ENCODE results near the gene CREB5. TPM values are rescaled to one million over a fixed set of nuclear protein-coding genes. Genes with fewer than 3 reads are reported as not detected.

The CREB5 gene
- total RNA-seq, 1 experiment from 2014 or later: 2.1 TPM

DNA sequence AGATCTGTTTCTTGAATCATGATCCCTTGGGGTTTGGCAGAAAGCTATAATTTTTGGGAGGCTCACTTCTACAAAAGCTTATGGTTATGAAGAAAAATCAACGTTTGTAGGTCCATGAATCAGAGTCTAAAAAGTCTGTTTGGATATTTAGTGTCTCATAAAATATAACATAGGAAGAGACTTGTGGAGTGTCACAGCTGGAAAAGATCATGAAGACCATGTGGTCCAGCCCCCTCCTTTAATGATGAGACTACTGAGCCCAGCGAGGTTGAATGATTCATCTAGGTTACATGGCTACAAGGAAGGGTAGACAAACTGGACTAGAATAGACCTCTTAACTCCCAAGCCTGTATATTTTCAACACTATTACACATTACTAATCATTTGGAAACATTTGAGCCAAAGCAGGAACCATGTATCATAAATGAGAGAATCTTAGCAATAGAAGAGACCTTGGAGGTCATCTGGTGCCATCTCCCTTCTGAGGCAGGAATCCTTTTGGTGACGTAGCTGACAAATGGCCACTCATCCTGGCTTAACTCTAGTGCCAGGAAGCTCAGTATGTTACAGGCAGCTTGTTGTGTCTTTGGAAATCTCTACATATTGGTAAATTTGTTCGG lies 152.5 kb downstream of the CREB5 start:
- peaks cover 16% of the 10 kb centered on the region; the same call in 1 of the 2 replicates for H3K27me3 ChIP-seq (ENCODE audit: insufficient read depth, low read depth)
- no TSS peak for BruUV-seq (replicated peaks)
- intact Hi-C loops (cut with micrococcal nuclease; ENCODE audit: unreplicated experiment): no loop called here
- no peak overlapping the region for H3K4me3 ChIP-seq
- H3K79me2 ChIP-seq (ENCODE audit: low read depth): no peaks in the 10 kb centered on the region
- ChIA-PET POLR2A (ENCODE audit: unreplicated experiment) (no interaction called here), CTCF (no interaction called here)
- H3K36me3 ChIP-seq (ENCODE audit: low read depth): no peaks in the 10 kb centered on the region
- no peak overlapping the region for H3K4me2 ChIP-seq
- DNase-seq: no peak
- no peaks in the 10 kb centered on the region for H3K4me1 ChIP-seq (replicated peaks; ENCODE audit: insufficient read depth)
- H3K9me3 ChIP-seq (ENCODE audit: insufficient read depth, low read depth): no peaks in the 10 kb centered on the region
- H4K20me1 ChIP-seq (ENCODE audit: insufficient read depth): no peaks in the 10 kb centered on the region
- TF ChIP-seq, protein P1, sequence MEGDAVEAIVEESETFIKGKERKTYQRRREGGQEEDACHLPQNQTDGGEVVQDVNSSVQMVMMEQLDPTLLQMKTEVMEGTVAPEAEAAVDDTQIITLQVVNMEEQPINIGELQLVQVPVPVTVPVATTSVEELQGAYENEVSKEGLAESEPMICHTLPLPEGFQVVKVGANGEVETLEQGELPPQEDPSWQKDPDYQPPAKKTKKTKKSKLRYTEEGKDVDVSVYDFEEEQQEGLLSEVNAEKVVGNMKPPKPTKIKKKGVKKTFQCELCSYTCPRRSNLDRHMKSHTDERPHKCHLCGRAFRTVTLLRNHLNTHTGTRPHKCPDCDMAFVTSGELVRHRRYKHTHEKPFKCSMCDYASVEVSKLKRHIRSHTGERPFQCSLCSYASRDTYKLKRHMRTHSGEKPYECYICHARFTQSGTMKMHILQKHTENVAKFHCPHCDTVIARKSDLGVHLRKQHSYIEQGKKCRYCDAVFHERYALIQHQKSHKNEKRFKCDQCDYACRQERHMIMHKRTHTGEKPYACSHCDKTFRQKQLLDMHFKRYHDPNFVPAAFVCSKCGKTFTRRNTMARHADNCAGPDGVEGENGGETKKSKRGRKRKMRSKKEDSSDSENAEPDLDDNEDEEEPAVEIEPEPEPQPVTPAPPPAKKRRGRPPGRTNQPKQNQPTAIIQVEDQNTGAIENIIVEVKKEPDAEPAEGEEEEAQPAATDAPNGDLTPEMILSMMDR (conservative IDR thresholded peaks at IDR 0.05): no peak
- no peak for TF ChIP-seq EZH2 (IDR thresholded peaks at IDR 0.05; ENCODE audit: low read depth)
- H2AFZ ChIP-seq: no peak overlapping the region
- H3K9me2 ChIP-seq (ENCODE audit: insufficient read depth): no peaks in the 10 kb centered on the region
- H3K27ac ChIP-seq: no peak overlapping the region
- H3F3A ChIP-seq (ENCODE audit: insufficient read depth, low read depth): peaks cover 2% of the 10 kb centered on the region; the same call in 1 of the 2 replicates

DNA sequence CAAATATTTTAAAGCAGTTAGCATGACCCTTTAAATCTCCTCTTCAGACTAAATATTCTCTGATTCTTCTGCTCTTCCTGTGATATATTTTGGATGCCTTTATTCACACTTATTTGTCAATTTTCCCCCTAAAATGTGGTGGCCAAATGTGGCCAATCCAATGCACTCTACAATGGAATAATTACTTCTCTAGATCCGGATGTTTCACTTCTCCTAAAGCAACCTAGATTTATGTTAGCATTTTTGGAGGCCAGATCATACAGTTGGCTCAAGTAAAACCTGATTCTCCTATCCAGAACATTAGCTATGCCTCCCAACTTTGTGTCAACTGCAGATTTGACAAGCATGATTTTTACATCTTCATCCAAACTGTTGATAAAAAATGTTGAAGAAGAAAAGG lies 153.7 kb downstream of the CREB5 start:
- Histone ChIP-seq H4K20me1 (ENCODE audit: insufficient read depth) (no peaks in the 10 kb centered on the region), H3K27me3 (ENCODE audit: insufficient read depth, low read depth) (peaks cover 16% of the 10 kb centered on the region; the same call in 1 of the 2 replicates), H3K4me1 (replicated peaks; ENCODE audit: insufficient read depth) (peaks cover 11% of the 10 kb centered on the region), H3K36me3 (ENCODE audit: low read depth) (no peaks in the 10 kb centered on the region), H2AFZ (no peak overlapping the region), H3K9me2 (ENCODE audit: insufficient read depth) (no peaks in the 10 kb centered on the region), H3K4me2 (no peak overlapping the region), H3K9me3 (ENCODE audit: insufficient read depth, low read depth) (no peaks in the 10 kb centered on the region), H3K4me3 (no peak overlapping the region), H3F3A (ENCODE audit: insufficient read depth, low read depth) (peaks cover 3% of the 10 kb centered on the region; the same call in 1 of the 2 replicates), H3K27ac (no peak overlapping the region), H3K79me2 (ENCODE audit: low read depth) (no peaks in the 10 kb centered on the region)
- TF ChIP-seq EZH2 (IDR thresholded peaks at IDR 0.05; ENCODE audit: low read depth): no peak
- TF ChIP-seq, protein P1 (conservative IDR thresholded peaks at IDR 0.05): no peak
- intact Hi-C loops (cut with micrococcal nuclease; ENCODE audit: unreplicated experiment): no loop called here
- no peak for DNase-seq
- ChIA-PET CTCF (no interaction called here), POLR2A (ENCODE audit: unreplicated experiment) (no interaction called here)
- BruUV-seq (replicated peaks): no TSS peak

DNA sequence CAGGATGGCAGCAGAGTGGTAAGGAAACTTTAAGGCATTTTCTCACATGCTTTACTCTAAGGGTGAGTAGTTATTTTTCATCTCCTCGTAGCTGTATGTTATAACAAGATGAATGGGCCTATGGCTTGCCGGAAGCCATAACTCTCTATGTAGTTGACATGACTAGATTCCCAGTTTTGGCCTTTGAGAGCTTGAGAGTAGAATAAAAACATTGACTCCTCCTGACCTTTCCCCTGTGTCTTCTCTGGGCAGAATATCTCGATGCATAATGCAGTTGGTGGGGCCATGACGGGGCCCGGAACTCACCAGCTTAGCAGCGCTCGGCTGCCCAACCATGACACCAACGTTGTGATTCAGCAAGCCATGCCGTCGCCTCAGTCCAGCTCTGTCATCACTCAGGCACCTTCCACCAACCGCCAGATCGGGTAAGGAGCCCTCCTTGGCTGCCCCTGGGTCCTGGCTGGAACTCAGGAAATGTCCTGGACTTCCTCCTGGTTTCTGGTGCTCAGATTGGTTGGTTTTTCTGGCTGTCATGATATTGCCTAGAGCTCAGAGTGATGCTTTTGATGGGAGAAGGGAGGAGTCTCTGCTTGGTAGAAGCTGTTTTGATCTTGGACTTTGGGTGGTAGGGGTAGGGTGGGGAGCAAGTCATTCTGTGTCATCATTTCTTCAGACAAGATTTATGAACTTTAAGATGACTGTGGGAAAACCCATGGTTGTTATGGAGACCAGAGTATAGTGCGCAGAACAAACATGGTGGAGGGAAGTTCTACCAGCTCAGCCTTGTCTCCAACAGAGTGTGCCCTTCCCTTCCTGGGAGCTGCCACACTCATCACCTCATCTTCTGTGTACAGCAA lies 158.0 kb downstream of the CREB5 start:
- peaks cover 31% of the 10 kb centered on the region for H3F3A ChIP-seq (ENCODE audit: insufficient read depth, low read depth)
- BruUV-seq (replicated peaks): no TSS peak
- ChIA-PET CTCF (interaction anchor here (0.5 to 0.6 kb wide), 2 partner anchors 621 to 1721 kb away, joined by 4 to 6 read pairs; no protein-coding TSS in a partner anchor), POLR2A (ENCODE audit: unreplicated experiment) (no interaction called here)
- H3K4me1 ChIP-seq (replicated peaks; ENCODE audit: insufficient read depth): peaks cover 54% of the 10 kb centered on the region
- intact Hi-C loops (cut with micrococcal nuclease; ENCODE audit: unreplicated experiment): no loop called here
- H3K4me3 ChIP-seq: no peak overlapping the region
- peak overlapping the region; percentile 11 for H3K27ac ChIP-seq
- no peaks in the 10 kb centered on the region for H4K20me1 ChIP-seq (ENCODE audit: insufficient read depth)
- peak overlapping the region; percentile 27 for H3K4me2 ChIP-seq
- H3K27me3 ChIP-seq (ENCODE audit: insufficient read depth, low read depth): peaks cover 6% of the 10 kb centered on the region; the same call in 1 of the 2 replicates
- H3K9me2 ChIP-seq (ENCODE audit: insufficient read depth): no peaks in the 10 kb centered on the region
- DNase-seq: no peak
- H3K9me3 ChIP-seq (ENCODE audit: insufficient read depth, low read depth): no peaks in the 10 kb centered on the region; the same call in 1 of the 2 replicates
- TF ChIP-seq EZH2 (IDR thresholded peaks at IDR 0.05; ENCODE audit: low read depth): no peak
- TF ChIP-seq, protein P1 (conservative IDR thresholded peaks at IDR 0.05): no peak
- H2AFZ ChIP-seq: no peak overlapping the region
- H3K36me3 ChIP-seq (ENCODE audit: low read depth): no peaks in the 10 kb centered on the region
- no peaks in the 10 kb centered on the region for H3K79me2 ChIP-seq (ENCODE audit: low read depth)
